Activated CD8-positive, alpha-beta T cell treated with anti-CD3 and anti-CD28 coated beads for 36 hours (primary cell): ENCODE data around the gene HNRNPDL. TPM values are rescaled to one million over a fixed set of nuclear protein-coding genes. Genes with fewer than 3 reads are reported as not detected.
A peak's percentile ranks its signal among the peaks of the same experiment; 100 is the strongest.

Source experiments
- ATAC-seq: fragments of 200-7000 bp; cut with Tn5 transposase; one replicate; pipeline ENCODE4 v1.10.0; 2021; ENCODE audit warnings: mild to moderate bottlenecking, moderate library complexity
- CTCF ChIA-PET: fragments of 350-600 bp; sonication (Branson Sonifier 250); formaldehyde crosslinking; loops from one replicate; lab custom pipeline; 2021; ENCODE audit warnings: antibody characterized with exemption; lab: Charles Lee
- POLR2A ChIA-PET: fragments of 350-600 bp; sonication (Branson Sonifier 250); formaldehyde crosslinking; loops from one replicate; lab custom pipeline; 2021; ENCODE audit warnings: antibody characterized with exemption; lab: Charles Lee
- DNase-seq: peaks from one replicate; pipeline ENCODE4 v3.0.0-alpha.2; 2020
- H3K27ac Mint-ChIP-seq: one replicate; pipeline ENCODE4 v1.8.0; 2021; ENCODE audit warnings: mild to moderate bottlenecking, mixed read lengths
- H3K27me3 Mint-ChIP-seq: one replicate; pipeline ENCODE4 v1.8.0; 2021; ENCODE audit warnings: mixed read lengths
- H3K36me3 Mint-ChIP-seq: one replicate; pipeline ENCODE4 v1.8.0; 2021; ENCODE audit warnings: low read depth, mixed read lengths
- H3K4me1 Mint-ChIP-seq: one replicate; pipeline ENCODE4 v1.8.0; 2021; ENCODE audit warnings: low read depth, mixed read lengths
- H3K4me3 Mint-ChIP-seq: one replicate; pipeline ENCODE4 v1.8.0; 2021; ENCODE audit warnings: mild to moderate bottlenecking, moderate library complexity, mixed read lengths
- H3K9me3 Mint-ChIP-seq: one replicate; pipeline ENCODE4 v1.8.0; 2021; ENCODE audit warnings: mixed read lengths
- intact Hi-C: fragments of 100-400 bp; cut with micrococcal nuclease; formaldehyde crosslinking; loops from one replicate; pipeline ENCODE4 v1.10.0; 2022
- total RNA-seq, 2 experiments: library from RNA; stranded (reverse); gene quantifications; one replicate each; pipeline ENCODE4 v1.2.3, GENCODE V29; 2021
- TF ChIP-seq, protein P1 (sequence below): fragments of 200-600 bp; IDR thresholded peaks from one replicate; pipeline ENCODE4 v1.8.0; 2022; ENCODE audit warnings: antibody characterized with exemption, mild to moderate bottlenecking

The HNRNPDL gene
- total RNA-seq, 2 experiments from 2014 or later = 330 to 339 TPM

DNA sequence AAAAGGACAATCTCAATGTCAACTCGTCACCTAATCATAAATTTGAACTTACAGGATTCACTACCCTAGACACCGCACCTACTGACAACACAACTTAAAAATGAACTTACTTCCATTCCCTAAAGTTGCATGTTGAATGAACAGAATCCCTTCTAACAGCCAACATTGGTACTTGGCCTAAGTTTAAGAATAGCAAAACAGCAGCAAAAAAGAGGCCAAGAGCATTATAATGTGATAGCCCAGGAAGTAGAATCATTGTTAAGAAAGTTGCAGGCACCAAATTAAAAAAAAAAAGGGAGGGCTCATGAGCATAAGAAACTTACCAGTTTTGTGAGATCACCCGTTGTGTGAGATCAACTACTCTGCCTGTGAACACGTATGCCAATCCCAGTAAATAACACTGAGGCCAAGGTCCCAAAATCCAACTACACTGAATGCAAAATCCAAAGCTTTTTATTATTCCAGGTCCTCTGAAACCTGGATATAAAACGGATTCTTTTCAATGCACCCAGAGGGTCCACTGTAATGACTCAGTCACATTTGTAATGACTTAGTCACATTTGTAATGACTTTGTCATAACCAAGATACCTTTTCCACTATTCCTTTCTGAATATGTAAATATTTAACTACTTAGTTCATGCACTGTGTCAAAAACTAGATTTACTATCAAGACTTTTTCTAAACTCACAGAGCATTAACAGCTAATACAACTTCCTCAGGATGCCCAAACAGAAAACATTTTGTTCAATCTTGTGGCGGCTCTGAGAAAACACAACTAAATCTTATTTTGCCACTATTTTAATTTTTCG lies 6.8 kb downstream of the HNRNPDL start:
- POLR2A ChIA-PET = interaction anchor here (0.8 to 4.6 kb wide), 14 partner anchors 10 to 66 kb away, joined by 3 to 51 read pairs (median 3); partner anchors contain the start of gene HNRNPD

GRCh38 chr4:82422616-82423015 lies 7.6 kb downstream of the HNRNPDL start:
- DNase-seq = no peak
- POLR2A ChIA-PET = interaction anchor here (0.7 to 4.6 kb wide), 17 partner anchors 9 to 70 kb away, joined by 3 to 51 read pairs (median 5); partner anchors contain the start of gene HNRNPD
- H3K36me3 Mint-ChIP-seq = peaks cover 54% of the 10 kb centered on the region

More for the DNA sequence above, 6.8 kb downstream of the HNRNPDL start:
- Mint-ChIP-seq H3K4me3 (no peak overlapping the region), H3K4me1 (peaks cover 44% of the 10 kb centered on the region), H3K36me3 (peaks cover 63% of the 10 kb centered on the region), H3K9me3 (no peaks in the 10 kb centered on the region), H3K27ac (peak overlapping the region; percentile 52), H3K27me3 (no peaks in the 10 kb centered on the region)
- ATAC-seq (peak; percentile 46), DNase-seq (no peak)
- CTCF ChIA-PET = interaction anchor here (1.0 to 1.5 kb wide), 2 partner anchors 57 to 64 kb away, joined by 4 read pairs; no protein-coding TSS in a partner anchor
- intact Hi-C loops = loop anchor here (2.0 to 10.0 kb wide), 2 partner anchors 49 to 471 kb away; partner anchors contain the start of gene SEC31A
- TF ChIP-seq, protein P1, sequence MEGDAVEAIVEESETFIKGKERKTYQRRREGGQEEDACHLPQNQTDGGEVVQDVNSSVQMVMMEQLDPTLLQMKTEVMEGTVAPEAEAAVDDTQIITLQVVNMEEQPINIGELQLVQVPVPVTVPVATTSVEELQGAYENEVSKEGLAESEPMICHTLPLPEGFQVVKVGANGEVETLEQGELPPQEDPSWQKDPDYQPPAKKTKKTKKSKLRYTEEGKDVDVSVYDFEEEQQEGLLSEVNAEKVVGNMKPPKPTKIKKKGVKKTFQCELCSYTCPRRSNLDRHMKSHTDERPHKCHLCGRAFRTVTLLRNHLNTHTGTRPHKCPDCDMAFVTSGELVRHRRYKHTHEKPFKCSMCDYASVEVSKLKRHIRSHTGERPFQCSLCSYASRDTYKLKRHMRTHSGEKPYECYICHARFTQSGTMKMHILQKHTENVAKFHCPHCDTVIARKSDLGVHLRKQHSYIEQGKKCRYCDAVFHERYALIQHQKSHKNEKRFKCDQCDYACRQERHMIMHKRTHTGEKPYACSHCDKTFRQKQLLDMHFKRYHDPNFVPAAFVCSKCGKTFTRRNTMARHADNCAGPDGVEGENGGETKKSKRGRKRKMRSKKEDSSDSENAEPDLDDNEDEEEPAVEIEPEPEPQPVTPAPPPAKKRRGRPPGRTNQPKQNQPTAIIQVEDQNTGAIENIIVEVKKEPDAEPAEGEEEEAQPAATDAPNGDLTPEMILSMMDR = no peak

DNA sequence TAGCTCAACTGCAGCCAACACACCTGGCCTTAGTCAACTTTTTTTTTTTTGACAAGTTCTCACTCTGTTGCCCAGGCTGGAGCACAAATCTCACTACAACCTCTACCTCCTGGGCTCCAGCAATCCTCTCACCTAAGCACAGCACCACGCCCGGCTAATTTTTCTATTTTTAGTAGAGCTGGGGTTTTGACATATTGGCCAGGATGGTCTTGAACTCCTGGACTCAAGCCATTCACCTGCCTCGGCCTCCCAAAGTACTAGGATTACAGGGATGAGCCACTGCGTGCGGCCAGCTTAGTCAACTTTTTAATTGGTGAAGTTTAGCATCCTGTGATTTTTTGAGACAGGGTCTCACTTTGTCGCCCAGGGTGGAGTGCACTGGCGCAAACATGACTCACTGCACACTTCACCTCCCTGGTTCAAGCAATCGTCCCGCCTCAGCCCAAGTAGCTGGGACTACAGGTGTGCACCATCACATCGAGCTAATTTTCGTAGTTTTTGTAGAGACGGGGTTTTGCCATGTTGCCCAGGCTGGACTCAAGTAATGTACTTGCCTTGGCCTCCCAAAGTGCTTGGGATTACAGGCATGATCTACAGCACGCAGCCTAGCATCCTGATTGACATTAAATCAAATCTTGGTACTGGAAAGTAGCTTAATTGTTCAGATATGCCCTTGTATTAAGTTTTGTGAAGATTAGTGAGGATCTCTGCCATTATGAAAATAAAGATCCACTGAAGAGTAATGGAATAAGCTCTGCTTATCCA lies 8.3 kb downstream of the HNRNPDL start:
- intact Hi-C loops = loop anchor here (2.0 to 10.0 kb wide), 2 partner anchors 47 to 473 kb away; partner anchors contain the start of gene SEC31A

More at GRCh38 chr4:82422616-82423015, 7.6 kb downstream of the HNRNPDL start:
- Mint-ChIP-seq H3K4me1 (peaks cover 44% of the 10 kb centered on the region), H3K4me3 (no peak overlapping the region), H3K9me3 (no peaks in the 10 kb centered on the region), H3K27ac (peak overlapping the region; percentile 38), H3K27me3 (no peaks in the 10 kb centered on the region)
- ATAC-seq = no peak
- CTCF ChIA-PET = interaction anchor here (1.5 kb wide), 1 partner anchor 57 kb away, joined by 4 read pairs; no protein-coding TSS in a partner anchor
- TF ChIP-seq, protein P1 = no peak
- intact Hi-C loops = loop anchor here (2.0 to 10.0 kb wide), 2 partner anchors 48 to 472 kb away; partner anchors contain the start of gene SEC31A

GRCh38 chr4:82419451-82419850 lies 10.8 kb downstream of the HNRNPDL start:
- TF ChIP-seq, protein P1 = no peak
- Mint-ChIP-seq H3K4me3 (no peak overlapping the region), H3K4me1 (peaks cover 21% of the 10 kb centered on the region), H3K36me3 (peaks cover 23% of the 10 kb centered on the region), H3K27me3 (peaks cover 12% of the 10 kb centered on the region), H3K27ac (no peak overlapping the region), H3K9me3 (no peaks in the 10 kb centered on the region)
- DNase-seq = no peak
- ChIA-PET POLR2A (interaction anchor here (1.9 kb wide), 1 partner anchor 9 kb away, joined by 10 read pairs; no protein-coding TSS in a partner anchor), CTCF (interaction anchor here (1.4 to 2.1 kb wide), 2 partner anchors 10 to 59 kb away, joined by 7 read pairs; no protein-coding TSS in a partner anchor)
- intact Hi-C loops = no loop called here
- ATAC-seq = no peak

More for the DNA sequence above, 8.3 kb downstream of the HNRNPDL start:
- Mint-ChIP-seq H3K27ac (peak overlapping the region; percentile 38), H3K4me3 (no peak overlapping the region), H3K4me1 (peaks cover 41% of the 10 kb centered on the region), H3K36me3 (peaks cover 48% of the 10 kb centered on the region), H3K9me3 (no peaks in the 10 kb centered on the region), H3K27me3 (peaks cover 3% of the 10 kb centered on the region)
- DNase-seq (peak; percentile 21), ATAC-seq (peak; percentile 24)
- CTCF ChIA-PET = interaction anchor here (1.5 kb wide), 1 partner anchor 56 kb away, joined by 4 read pairs; no protein-coding TSS in a partner anchor
- TF ChIP-seq, protein P1 = no peak
- POLR2A ChIA-PET = interaction anchor here (0.6 to 4.6 kb wide), 21 partner anchors 8 to 88 kb away, joined by 3 to 51 read pairs (median 5); partner anchors contain the start of gene HNRNPD
